GM20000 (cell line): ENCODE measurements around the gene PCCA.
"Not testable (repeated sequence)": the region's sequence is repeated elsewhere in the genome, so short reads cannot be mapped to it uniquely, and the experiment has no call there.

Experiments
- DNase-seq: peaks from one replicate; pipeline ENCODE4 v3.0.0; 2012; ENCODE audit warnings: low spot score
- TF ChIP-seq, protein P1 (sequence below): IDR thresholded peaks from 2 replicates; pipeline ENCODE4 v1.5.1; 2012; ENCODE audit warnings: mild to moderate bottlenecking, control low read depth; ENCODE audit errors: extremely low read depth, missing control alignments

PCCA gene

GRCh38 chr13:100160450-100160849 is 71.6 kb downstream of the PCCA start:
- TF ChIP-seq, protein P1, sequence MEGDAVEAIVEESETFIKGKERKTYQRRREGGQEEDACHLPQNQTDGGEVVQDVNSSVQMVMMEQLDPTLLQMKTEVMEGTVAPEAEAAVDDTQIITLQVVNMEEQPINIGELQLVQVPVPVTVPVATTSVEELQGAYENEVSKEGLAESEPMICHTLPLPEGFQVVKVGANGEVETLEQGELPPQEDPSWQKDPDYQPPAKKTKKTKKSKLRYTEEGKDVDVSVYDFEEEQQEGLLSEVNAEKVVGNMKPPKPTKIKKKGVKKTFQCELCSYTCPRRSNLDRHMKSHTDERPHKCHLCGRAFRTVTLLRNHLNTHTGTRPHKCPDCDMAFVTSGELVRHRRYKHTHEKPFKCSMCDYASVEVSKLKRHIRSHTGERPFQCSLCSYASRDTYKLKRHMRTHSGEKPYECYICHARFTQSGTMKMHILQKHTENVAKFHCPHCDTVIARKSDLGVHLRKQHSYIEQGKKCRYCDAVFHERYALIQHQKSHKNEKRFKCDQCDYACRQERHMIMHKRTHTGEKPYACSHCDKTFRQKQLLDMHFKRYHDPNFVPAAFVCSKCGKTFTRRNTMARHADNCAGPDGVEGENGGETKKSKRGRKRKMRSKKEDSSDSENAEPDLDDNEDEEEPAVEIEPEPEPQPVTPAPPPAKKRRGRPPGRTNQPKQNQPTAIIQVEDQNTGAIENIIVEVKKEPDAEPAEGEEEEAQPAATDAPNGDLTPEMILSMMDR = no peak
- DNase-seq = no peak

DNA sequence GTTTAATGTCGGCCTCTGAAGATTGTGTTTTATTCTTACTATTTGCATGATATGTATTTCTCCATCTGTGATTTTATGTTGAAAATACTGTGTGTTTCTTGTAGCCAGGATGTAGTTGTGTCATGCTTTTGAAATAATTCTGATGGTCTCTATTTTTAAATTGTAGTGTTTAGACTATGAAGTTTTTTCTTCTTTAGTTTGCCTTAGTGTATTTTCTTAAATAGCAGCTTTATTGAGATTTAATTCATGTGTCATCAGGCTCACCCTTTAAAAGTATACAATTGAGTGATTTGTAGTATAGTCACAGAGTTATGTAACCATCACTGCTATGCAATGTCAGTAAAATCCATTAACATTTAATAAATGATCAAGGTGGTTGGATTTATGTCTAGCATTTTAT is 74.5 kb downstream of the PCCA start:
- TF ChIP-seq, protein P1 = no peak
- DNase-seq = no peak

- DNase-seq = no peak
- TF ChIP-seq, protein P1 = no peak
Measured at GRCh38 chr13:100173203-100173602, 84.3 kb downstream of the PCCA start.

DNA sequence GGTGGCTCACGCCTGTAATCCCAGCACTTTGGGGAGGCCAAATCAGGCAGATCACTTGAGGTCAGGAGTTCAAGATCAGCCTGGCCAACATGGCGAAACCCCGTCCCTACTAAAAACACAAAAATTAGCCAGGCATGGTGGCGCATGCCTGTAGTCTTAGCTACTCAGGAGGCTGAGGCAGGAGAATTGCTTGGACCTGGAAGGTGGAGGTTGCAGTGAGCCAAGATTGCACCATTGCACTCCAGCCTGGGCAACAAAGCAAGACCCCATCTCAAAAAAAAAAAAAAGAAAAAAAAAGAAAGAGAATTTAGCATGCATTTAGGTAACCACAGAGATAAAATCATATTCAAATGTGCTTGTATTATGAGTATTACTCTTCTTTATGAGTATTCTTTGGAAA is 85.6 kb downstream of the PCCA start:
- DNase-seq = not testable (repeated sequence)

- TF ChIP-seq, protein P1 = no peak
Measured at GRCh38 chr13:100175078-100175802, 86.3 kb downstream of the PCCA start.

DNA sequence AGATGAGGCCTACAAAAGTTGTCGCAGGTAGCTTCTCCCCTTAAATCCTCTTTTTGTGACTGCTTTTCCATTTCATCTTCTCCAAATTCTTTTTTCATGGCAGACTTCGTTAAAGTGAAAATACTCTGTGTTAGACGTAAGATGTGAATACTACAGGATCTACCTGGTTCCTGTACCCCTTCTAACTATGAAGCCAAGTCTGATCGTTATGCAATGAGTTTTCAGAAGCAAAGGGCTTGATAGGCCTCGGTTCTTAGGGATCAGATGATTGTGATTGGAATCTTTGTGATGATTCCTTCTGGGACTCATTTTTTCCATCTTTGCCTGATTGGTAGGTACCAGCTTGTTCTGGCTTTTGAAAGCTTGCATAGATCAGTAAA is 86.9 kb downstream of the PCCA start:
- TF ChIP-seq, protein P1 = no peak
- DNase-seq = no peak

More at GRCh38 chr13:100175078-100175802, 86.3 kb downstream of the PCCA start:
- DNase-seq = no peak

GRCh38 chr13:100176801-100177400 is 88.0 kb downstream of the PCCA start:
- TF ChIP-seq, protein P1 = no peak
- DNase-seq = no peak

DNA sequence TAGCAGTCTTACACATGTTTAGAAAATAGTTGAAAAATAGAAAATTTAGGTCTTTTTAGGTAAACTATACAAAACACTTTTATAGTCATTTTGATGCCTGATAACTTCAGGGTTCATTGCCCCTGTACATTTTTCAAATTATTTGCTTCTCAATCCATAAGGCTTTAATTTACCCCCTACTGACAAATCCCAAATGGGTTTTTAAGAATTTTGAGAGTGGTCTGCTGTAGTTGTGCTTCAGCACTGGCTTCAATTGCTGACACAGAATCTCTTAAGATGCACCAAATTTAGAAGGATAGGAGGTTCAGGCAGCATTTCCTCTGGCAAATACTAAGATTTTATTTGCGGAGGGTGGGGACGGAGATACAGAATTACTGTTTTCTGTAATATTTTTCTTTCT is 89.4 kb downstream of the PCCA start:
- TF ChIP-seq, protein P1 = no peak
- DNase-seq = no peak
